HUES6 (cell line): Measurements from ENCODE around the gene SPART.
"Not testable (repeated sequence)": the region's sequence is repeated elsewhere in the genome, so short reads cannot be mapped to it uniquely, and the experiment has no call there.

Source experiments
- H3K27ac ChIP-seq: 2 replicates; pipeline ENCODE4 v1.7.0; 2013; ENCODE audit warnings: low read depth, mild to moderate bottlenecking, low read length, inconsistent platforms
- H3K27me3 ChIP-seq: 2 replicates; pipeline ENCODE4 v1.6.1; 2013; ENCODE audit warnings: low read length; ENCODE audit not compliant: control insufficient read depth, insufficient read depth
- H3K36me3 ChIP-seq: 2 replicates; pipeline ENCODE4 v1.6.1; 2013; ENCODE audit warnings: low read length; ENCODE audit not compliant: control insufficient read depth, insufficient read depth
- H3K4me1 ChIP-seq: 2 replicates; pipeline ENCODE4 v1.6.1; 2013; ENCODE audit warnings: low read length; ENCODE audit not compliant: control insufficient read depth, insufficient read depth
- H3K4me3 ChIP-seq: 2 replicates; pipeline ENCODE4 v1.5.1; 2013; ENCODE audit warnings: low read depth, low read length
- H3K9ac ChIP-seq: one replicate; pipeline ENCODE4 v1.6.1; 2013; ENCODE audit warnings: mild to moderate bottlenecking, low read length
- H3K9me3 ChIP-seq: 2 replicates; pipeline ENCODE4 v1.6.1; 2013; ENCODE audit warnings: low read depth, low read length; ENCODE audit not compliant: control insufficient read depth, insufficient read depth

The SPART gene

GRCh38 chr13:36319793-36320192 is 26.4 kb downstream of the SPART start:
- not testable (repeated sequence) for H3K27me3 ChIP-seq, H3K9me3 ChIP-seq
- H3K9ac ChIP-seq = peak overlapping the region; percentile 93
- peak overlapping the region; percentile 50; the same call in 1 of the 2 replicates for H3K27ac ChIP-seq
- H3K4me3 ChIP-seq = peak overlapping the region; percentile 47; the same call in 1 of the 2 replicates
- H3K36me3 ChIP-seq = peaks cover 44% of the 10 kb centered on the region
- peaks cover 38% of the 10 kb centered on the region for H3K4me1 ChIP-seq

DNA sequence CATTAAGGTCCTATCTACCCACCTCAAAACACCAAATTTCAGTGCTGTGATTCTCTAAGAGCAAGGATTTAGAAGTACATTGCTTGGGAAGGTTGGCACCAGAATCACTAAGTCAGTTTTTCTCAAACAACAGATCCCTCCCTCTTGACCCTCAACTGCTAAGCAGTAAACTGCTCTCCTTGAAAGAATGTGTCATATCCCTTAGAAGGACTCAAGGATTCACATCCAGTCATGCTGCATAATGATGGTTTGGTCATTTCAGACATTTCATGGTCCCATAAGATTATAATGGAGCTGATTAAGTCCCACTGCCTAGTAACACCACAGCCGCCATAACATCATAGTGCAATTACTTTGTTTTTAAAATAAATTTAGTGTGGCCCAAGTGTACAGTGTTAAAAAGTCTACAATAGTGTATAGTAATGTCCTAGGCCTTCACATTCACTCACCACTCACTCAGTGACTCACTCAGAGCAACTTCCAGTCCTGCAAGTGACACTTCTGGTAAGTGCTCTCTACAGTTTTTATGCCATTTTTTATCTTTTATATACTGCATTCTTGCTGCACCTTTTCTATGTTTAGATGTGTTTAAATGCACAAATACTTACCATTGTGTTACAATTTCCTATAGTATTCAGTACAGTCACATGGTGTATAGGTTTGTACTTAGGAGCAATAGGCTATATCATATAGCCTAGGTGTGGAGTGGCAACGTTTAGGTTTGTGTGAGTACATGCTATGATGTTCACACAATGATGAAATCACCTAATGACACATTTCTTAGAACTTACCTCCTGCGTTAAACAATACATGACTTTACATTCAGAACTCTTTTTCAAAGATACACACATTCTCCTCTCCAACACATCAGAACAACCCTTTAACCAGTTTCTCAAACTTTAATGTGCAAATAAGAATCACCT is 32.9 kb downstream of the SPART start:
- Histone ChIP-seq H3K4me1 (peaks cover 38% of the 10 kb centered on the region), H3K27ac (peak overlapping the region; percentile 88; the same call in 1 of the 2 replicates), H3K36me3 (peaks cover 49% of the 10 kb centered on the region), H3K9ac (peak overlapping the region; percentile 60), H3K4me3 (peak overlapping the region; percentile 5; the same call in 1 of the 2 replicates), H3K9me3 (peaks cover 5% of the 10 kb centered on the region; the same call in 1 of the 2 replicates), H3K27me3 (no peaks in the 10 kb centered on the region)

- H3K9me3 ChIP-seq = no peaks in the 10 kb centered on the region
- peaks cover 44% of the 10 kb centered on the region for H3K4me1 ChIP-seq
- no peak overlapping the region for H3K4me3 ChIP-seq
- H3K9ac ChIP-seq = no peak overlapping the region
- H3K36me3 ChIP-seq = peaks cover 45% of the 10 kb centered on the region
- no peaks in the 10 kb centered on the region for H3K27me3 ChIP-seq
- H3K27ac ChIP-seq = peak overlapping the region; percentile 30; the same call in 1 of the 2 replicates
Observed at GRCh38 chr13:36310417-36311108, 35.6 kb downstream of the SPART start.

- H3K4me3 ChIP-seq = no peak overlapping the region
- H3K27ac ChIP-seq = no peak overlapping the region
- H3K27me3 ChIP-seq = no peaks in the 10 kb centered on the region
- no peak overlapping the region for H3K9ac ChIP-seq
- no peaks in the 10 kb centered on the region for H3K9me3 ChIP-seq
- H3K4me1 ChIP-seq = peaks cover 48% of the 10 kb centered on the region
- peaks cover 12% of the 10 kb centered on the region for H3K36me3 ChIP-seq
Observed at GRCh38 chr13:36302289-36302688, 43.9 kb downstream of the SPART start.

- not testable (repeated sequence) for H3K27me3 ChIP-seq, H3K9me3 ChIP-seq
- peak overlapping the region; percentile 94 for H3K27ac ChIP-seq
- peaks cover 16% of the 10 kb centered on the region for H3K36me3 ChIP-seq
- peak overlapping the region; percentile 98 for H3K9ac ChIP-seq
- peaks cover 31% of the 10 kb centered on the region for H3K4me1 ChIP-seq
- peak overlapping the region; percentile 30; the same call in 1 of the 2 replicates for H3K4me3 ChIP-seq
Observed at GRCh38 chr13:36299469-36299868, 46.7 kb downstream of the SPART start.

GRCh38 chr13:36298535-36299068 is 47.6 kb downstream of the SPART start:
- peak overlapping the region; percentile 81 for H3K4me3 ChIP-seq
- peaks cover 31% of the 10 kb centered on the region for H3K4me1 ChIP-seq
- peaks cover 21% of the 10 kb centered on the region for H3K36me3 ChIP-seq
- peaks cover 6% of the 10 kb centered on the region; the same call in 1 of the 2 replicates for H3K9me3 ChIP-seq
- H3K27me3 ChIP-seq = no peaks in the 10 kb centered on the region
- H3K27ac ChIP-seq = peak overlapping the region; percentile 94
- peak overlapping the region; percentile 98 for H3K9ac ChIP-seq

DNA sequence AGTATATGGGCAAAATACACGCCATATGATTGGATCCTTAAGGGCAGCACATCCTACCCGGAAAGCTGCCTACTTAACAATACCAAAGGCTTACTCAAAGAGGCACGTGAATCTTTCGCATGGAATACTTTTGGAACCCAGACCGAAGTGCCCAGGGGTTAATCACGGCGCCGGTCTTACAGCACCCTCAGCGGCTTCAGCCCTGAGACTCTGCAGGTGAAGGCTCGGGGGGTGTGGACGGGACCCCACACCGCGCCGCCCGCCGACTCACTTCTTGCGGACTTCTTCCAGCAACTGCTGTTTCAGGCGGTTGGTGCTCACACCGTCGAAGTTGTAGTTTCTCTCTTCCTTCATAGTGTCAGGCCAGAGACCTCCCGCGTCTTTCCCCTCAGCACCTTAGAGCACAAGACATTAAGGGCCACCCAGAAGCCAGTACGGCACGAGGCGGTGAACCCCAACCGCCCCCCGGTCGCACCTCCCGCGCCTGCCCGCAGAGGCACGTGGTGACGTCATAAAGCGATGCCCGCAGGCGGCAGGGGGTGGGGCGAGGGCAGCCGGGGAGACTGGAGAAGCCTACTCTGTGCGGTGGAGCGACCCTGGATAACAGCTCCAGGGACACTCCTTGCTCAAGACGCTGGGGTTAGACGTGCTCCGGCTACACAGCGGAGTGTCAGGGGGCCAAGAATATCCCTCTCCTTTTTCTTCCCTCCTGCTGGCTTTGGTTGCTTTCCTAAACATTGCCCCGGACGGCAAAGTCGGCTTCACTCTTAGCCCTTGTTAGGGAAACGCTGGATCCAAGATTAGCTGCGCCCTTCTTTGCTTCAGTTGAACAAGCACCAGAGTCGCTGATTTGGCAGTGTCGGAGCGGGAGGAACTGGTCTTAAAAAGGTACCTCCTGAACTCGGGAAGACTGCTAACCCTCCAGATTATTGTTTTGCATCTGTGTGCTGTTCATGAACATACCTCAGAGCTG is 48.5 kb downstream of the SPART start, which contains the start of gene CCDC169:
Gene CCDC169 (minus strand): TSS at position 449 of the 973 bp plus-strand sequence. CDS start 95 bp downstream, at position 354.
- Histone ChIP-seq H3K4me3 (peak within 1 kb of the TSS; percentile 81), H3K9ac (peak within 1 kb of the TSS; percentile 98), H3K27ac (peak within 1 kb of the TSS; percentile 94), H3K9me3 (peaks cover 15% of the 10 kb centered on the region), H3K36me3 (peaks cover 30% of the 10 kb centered on the region), H3K4me1 (peaks cover 31% of the 10 kb centered on the region), H3K27me3 (no peaks in the 10 kb centered on the region)

GRCh38 chr13:36294096-36294495 is 52.1 kb downstream of the SPART start:
- Histone ChIP-seq H3K36me3 (peaks cover 65% of the 10 kb centered on the region), H3K4me1 (peaks cover 3% of the 10 kb centered on the region), H3K9me3 (peaks cover 43% of the 10 kb centered on the region), H3K27ac (no peak overlapping the region), H3K4me3 (no peak overlapping the region), H3K9ac (no peak overlapping the region), H3K27me3 (no peaks in the 10 kb centered on the region)

GRCh38 chr13:36293497-36293896 is 52.7 kb downstream of the SPART start:
- Histone ChIP-seq H3K27ac (no peak overlapping the region), H3K27me3 (no peaks in the 10 kb centered on the region), H3K9me3 (peaks cover 45% of the 10 kb centered on the region), H3K4me3 (no peak overlapping the region), H3K9ac (no peak overlapping the region), H3K36me3 (peaks cover 69% of the 10 kb centered on the region), H3K4me1 (no peaks in the 10 kb centered on the region)

DNA sequence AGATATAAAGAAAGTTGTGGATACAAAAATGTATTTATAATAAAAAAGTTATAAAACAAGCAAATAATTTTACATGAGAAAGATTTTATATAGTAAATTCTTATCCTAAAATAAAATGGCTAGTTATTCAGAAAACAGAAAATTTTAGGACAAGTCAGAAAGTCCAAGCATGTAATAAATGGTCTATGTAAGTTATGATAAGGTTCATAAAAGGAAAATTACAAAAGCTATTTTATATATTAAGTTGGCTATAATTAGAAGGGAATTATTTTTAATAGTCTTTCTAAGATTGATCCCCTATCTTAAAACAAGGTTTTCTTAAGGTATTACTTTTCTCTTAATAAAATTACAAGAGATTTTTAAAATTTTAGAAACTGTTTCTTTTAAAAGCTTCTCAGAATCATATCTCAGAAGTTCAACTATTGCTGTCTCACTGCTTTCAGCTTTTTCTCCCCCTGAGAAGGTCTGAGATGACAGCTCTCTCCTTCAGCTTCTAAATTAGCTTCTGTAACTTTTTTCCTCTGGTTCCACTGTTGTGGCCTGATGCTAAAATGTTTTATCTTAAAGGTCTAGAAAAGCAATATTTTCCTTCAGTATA is 57.3 kb downstream of the SPART start:
- Histone ChIP-seq H3K9me3 (peaks cover 52% of the 10 kb centered on the region), H3K36me3 (peaks cover 69% of the 10 kb centered on the region), H3K4me3 (no peak overlapping the region), H3K9ac (no peak overlapping the region), H3K27ac (no peak overlapping the region), H3K27me3 (no peaks in the 10 kb centered on the region), H3K4me1 (peaks cover 13% of the 10 kb centered on the region)
